Endometrial microvascular endothelial cells (primary cell): ENCODE data around the gene TANGO6. TPM values are rescaled to one million over a fixed set of nuclear protein-coding genes. Genes with fewer than 3 reads are reported as not detected.
"Not testable (repeated sequence)": the region's sequence is repeated elsewhere in the genome, so short reads cannot be mapped to it uniquely, and the experiment has no call there.

Experiments used
- in situ Hi-C: cut with HindIII; loops from 2 replicates; pipeline ENCODE4 v1.10.0; 2017; ENCODE audit warnings: low sequenced_read_pairs, low pct_unique_long_range_greater_than_20kb; ENCODE audit errors: inconsistent ontology term
- total RNA-seq: library from RNA; depleted of rRNA; stranded (reverse); fragments of >200 nt; gene quantifications from one replicate; pipeline ENCODE4 v1.2.3, GENCODE V29; 2015; ENCODE audit errors: inconsistent ontology term

TANGO6 gene
- total RNA-seq, 1 donor from 2014 or later = 11.3 TPM

- in situ Hi-C loops = loop anchor here (25.0 kb wide), 1 partner anchor 206 kb away; no protein-coding TSS in a partner anchor
Measured at GRCh38 chr16:69118468-69118867, 275.1 kb downstream of the TANGO6 start.

GRCh38 chr16:69118994-69119393 lies 275.7 kb downstream of the TANGO6 start:
- in situ Hi-C loops = loop anchor here (25.0 kb wide), 1 partner anchor 207 kb away; no protein-coding TSS in a partner anchor

GRCh38 chr16:69119536-69119935 lies 276.2 kb downstream of the TANGO6 start:
- in situ Hi-C loops = loop anchor here (25.0 kb wide), 1 partner anchor 207 kb away; no protein-coding TSS in a partner anchor

- in situ Hi-C loops = loop anchor here (25.0 kb wide), 1 partner anchor 208 kb away; no protein-coding TSS in a partner anchor
Measured at GRCh38 chr16:69120096-69120664, 276.8 kb downstream of the TANGO6 start.

GRCh38 chr16:69123910-69124309 lies 280.6 kb downstream of the TANGO6 start:
- in situ Hi-C loops = loop anchor here (25.0 kb wide), 1 partner anchor 212 kb away; no protein-coding TSS in a partner anchor

- in situ Hi-C loops = loop anchor here (25.0 kb wide), 1 partner anchor 212 kb away; no protein-coding TSS in a partner anchor
Measured at GRCh38 chr16:69124406-69124805, 281.1 kb downstream of the TANGO6 start.

- in situ Hi-C loops = loop anchor here (25.0 kb wide), 1 partner anchor 213 kb away; no protein-coding TSS in a partner anchor
Measured at GRCh38 chr16:69124961-69125360, 281.6 kb downstream of the TANGO6 start.

- in situ Hi-C loops = no loop called here
Measured at GRCh38 chr16:69126221-69126620, 282.9 kb downstream of the TANGO6 start.

- in situ Hi-C loops = not testable (repeated sequence)
Measured at GRCh38 chr16:69126801-69127200, 283.5 kb downstream of the TANGO6 start.

- in situ Hi-C loops = no loop called here
Measured at GRCh38 chr16:69127966-69128510, 284.7 kb downstream of the TANGO6 start.

GRCh38 chr16:69130461-69130860 lies 287.1 kb downstream of the TANGO6 start:
- in situ Hi-C loops = no loop called here

GRCh38 chr16:69131167-69131838 lies 288.0 kb downstream of the TANGO6 start:
- in situ Hi-C loops = no loop called here

GRCh38 chr16:69131839-69132423 lies 288.6 kb downstream of the TANGO6 start:
- in situ Hi-C loops = no loop called here

GRCh38 chr16:69132424-69133252 lies 289.3 kb downstream of the TANGO6 start, which contains the start of the genes CHTF8 and UTP4:
Gene CHTF8, minus strand, starts transcription at chr16:69132588. Its CDS starts 11,130 bp downstream, at chr16:69121458.
Gene UTP4, plus strand, starts transcription at chr16:69132649. Its CDS starts 811 bp downstream, at chr16:69133460.
- in situ Hi-C loops = no loop called here

GRCh38 chr16:69133373-69133954 lies 290.1 kb downstream of the TANGO6 start:
- in situ Hi-C loops = no loop called here
